ENCODE data around the gene NID1.

Gene NID1

DNA sequence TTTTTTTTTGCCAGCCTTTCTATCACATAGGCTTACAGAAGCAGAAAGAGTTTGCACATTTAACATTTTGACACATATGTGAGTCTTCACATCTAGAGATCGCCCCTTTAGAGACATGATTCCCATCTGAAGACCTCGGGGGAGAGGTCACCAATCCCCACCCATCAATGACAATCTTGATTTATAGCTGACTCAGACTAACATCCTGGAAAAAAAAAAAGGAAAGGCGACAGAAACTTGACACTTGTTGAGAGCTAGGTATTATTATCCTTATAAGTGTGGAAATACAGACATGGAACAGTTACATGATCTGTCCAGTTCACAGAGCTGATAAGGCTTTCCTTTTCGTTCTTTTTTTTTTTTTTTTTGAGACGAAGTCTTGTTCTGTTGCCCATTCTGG, 28.0 kb upstream of the NID1 start:
- no peaks in the 10 kb centered on the region for H3K9me3 ChIP-seq (replicated peaks; ENCODE audit: insufficient read depth, low read length)
- H3K9me2 ChIP-seq (replicated peaks; ENCODE audit: insufficient read depth, low read length), result no peaks in the 10 kb centered on the region
- H3K79me2 ChIP-seq (ENCODE audit: low read length), result no peaks in the 10 kb centered on the region
- H3K27me3 ChIP-seq (replicated peaks; ENCODE audit: insufficient read depth, low read length), result no peaks in the 10 kb centered on the region
- no peaks in the 10 kb centered on the region for H4K20me1 ChIP-seq (ENCODE audit: insufficient read depth, low read length)
- H3K4me2 ChIP-seq (ENCODE audit: low read depth, low read length), result no peak overlapping the region
- no peaks in the 10 kb centered on the region for H3K4me1 ChIP-seq (ENCODE audit: low read length)
- DNase-seq, result no peak
- H3K36me3 ChIP-seq (replicated peaks; ENCODE audit: insufficient read depth, low read length), result no peaks in the 10 kb centered on the region
- H2AFZ ChIP-seq (ENCODE audit: low read length), result no peak overlapping the region
- H3K9ac ChIP-seq (ENCODE audit: low read length), result no peak overlapping the region
- no peak overlapping the region for H3K27ac ChIP-seq (ENCODE audit: low read length)
- no peak overlapping the region for H3K4me3 ChIP-seq (ENCODE audit: low read length)
- H3F3A ChIP-seq (ENCODE audit: insufficient read depth, low read length), result no peaks in the 10 kb centered on the region
- TF ChIP-seq EZH2phosphoT487 (IDR thresholded peaks at IDR 0.05; ENCODE audit: low read length) (no peak), EZH2 (optimal IDR thresholded peaks at IDR 0.05; ENCODE audit: low read depth, low read length) (no peak)
- TF ChIP-seq, protein P1, sequence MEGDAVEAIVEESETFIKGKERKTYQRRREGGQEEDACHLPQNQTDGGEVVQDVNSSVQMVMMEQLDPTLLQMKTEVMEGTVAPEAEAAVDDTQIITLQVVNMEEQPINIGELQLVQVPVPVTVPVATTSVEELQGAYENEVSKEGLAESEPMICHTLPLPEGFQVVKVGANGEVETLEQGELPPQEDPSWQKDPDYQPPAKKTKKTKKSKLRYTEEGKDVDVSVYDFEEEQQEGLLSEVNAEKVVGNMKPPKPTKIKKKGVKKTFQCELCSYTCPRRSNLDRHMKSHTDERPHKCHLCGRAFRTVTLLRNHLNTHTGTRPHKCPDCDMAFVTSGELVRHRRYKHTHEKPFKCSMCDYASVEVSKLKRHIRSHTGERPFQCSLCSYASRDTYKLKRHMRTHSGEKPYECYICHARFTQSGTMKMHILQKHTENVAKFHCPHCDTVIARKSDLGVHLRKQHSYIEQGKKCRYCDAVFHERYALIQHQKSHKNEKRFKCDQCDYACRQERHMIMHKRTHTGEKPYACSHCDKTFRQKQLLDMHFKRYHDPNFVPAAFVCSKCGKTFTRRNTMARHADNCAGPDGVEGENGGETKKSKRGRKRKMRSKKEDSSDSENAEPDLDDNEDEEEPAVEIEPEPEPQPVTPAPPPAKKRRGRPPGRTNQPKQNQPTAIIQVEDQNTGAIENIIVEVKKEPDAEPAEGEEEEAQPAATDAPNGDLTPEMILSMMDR (IDR thresholded peaks at IDR 0.05; ENCODE audit: low read length), result no peak

DNA sequence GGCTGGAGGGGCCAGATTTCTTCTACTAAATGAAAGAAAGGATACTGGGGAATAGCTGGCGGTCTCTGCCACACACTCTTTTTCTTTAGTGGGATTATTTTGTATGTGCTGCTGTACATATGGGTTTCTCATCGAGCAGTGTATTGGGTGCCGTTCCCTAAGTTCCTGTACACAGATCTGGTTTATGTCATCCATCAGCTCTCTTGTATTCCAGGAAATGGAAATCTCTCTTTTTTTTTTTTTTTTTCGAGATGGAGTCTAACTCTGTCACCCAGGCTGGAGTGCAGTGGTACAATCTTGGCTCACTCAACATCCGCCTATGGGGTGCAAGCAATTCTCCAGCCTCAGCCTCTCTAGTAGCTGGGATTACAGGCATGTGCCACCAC, 27.0 kb upstream of the NID1 start:
- no peak overlapping the region for H3K4me3 ChIP-seq (ENCODE audit: low read length)
- H3K9ac ChIP-seq (ENCODE audit: low read length), result no peak overlapping the region
- DNase-seq, result no peak
- no peaks in the 10 kb centered on the region for H3K9me3 ChIP-seq (replicated peaks; ENCODE audit: insufficient read depth, low read length)
- H3K27me3 ChIP-seq (replicated peaks; ENCODE audit: insufficient read depth, low read length), result no peaks in the 10 kb centered on the region
- no peaks in the 10 kb centered on the region for H3F3A ChIP-seq (ENCODE audit: insufficient read depth, low read length)
- no peaks in the 10 kb centered on the region for H3K4me1 ChIP-seq (ENCODE audit: low read length)
- no peak overlapping the region for H3K27ac ChIP-seq (ENCODE audit: low read length)
- no peaks in the 10 kb centered on the region for H4K20me1 ChIP-seq (ENCODE audit: insufficient read depth, low read length)
- TF ChIP-seq EZH2phosphoT487 (IDR thresholded peaks at IDR 0.05; ENCODE audit: low read length) (no peak), EZH2 (optimal IDR thresholded peaks at IDR 0.05; ENCODE audit: low read depth, low read length) (no peak)
- TF ChIP-seq, protein P1 (IDR thresholded peaks at IDR 0.05; ENCODE audit: low read length), result no peak
- no peaks in the 10 kb centered on the region for H3K36me3 ChIP-seq (replicated peaks; ENCODE audit: insufficient read depth, low read length)
- no peak overlapping the region for H2AFZ ChIP-seq (ENCODE audit: low read length)
- H3K4me2 ChIP-seq (ENCODE audit: low read depth, low read length), result no peak overlapping the region
- no peaks in the 10 kb centered on the region for H3K9me2 ChIP-seq (replicated peaks; ENCODE audit: insufficient read depth, low read length)
- no peaks in the 10 kb centered on the region for H3K79me2 ChIP-seq (ENCODE audit: low read length)

DNA sequence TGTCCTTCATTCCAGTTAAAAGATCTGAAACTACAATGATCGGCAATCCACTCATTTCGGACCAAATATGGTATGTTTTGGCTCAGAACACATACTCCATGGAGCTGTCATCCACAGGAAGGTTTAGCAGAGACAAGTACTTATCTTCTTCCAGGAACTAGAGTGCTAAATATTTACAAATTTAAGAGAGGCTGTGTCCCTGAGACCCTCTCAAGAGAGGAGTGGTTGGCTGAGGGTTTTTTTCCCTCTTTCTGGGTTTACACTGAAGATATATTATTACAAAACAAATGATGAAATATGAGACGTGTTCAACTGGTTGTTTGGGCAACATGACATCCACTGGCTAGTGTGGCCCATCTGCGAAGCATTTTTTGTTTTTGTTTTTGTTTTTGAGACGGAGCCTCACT, 25.9 kb upstream of the NID1 start:
- no peak overlapping the region for H2AFZ ChIP-seq (ENCODE audit: low read length)
- H4K20me1 ChIP-seq (ENCODE audit: insufficient read depth, low read length), result no peaks in the 10 kb centered on the region
- no peak overlapping the region for H3K27ac ChIP-seq (ENCODE audit: low read length)
- no peaks in the 10 kb centered on the region for H3K4me1 ChIP-seq (ENCODE audit: low read length)
- no peaks in the 10 kb centered on the region for H3K79me2 ChIP-seq (ENCODE audit: low read length)
- DNase-seq, result no peak
- H3K9me3 ChIP-seq (replicated peaks; ENCODE audit: insufficient read depth, low read length), result no peaks in the 10 kb centered on the region
- no peaks in the 10 kb centered on the region for H3K27me3 ChIP-seq (replicated peaks; ENCODE audit: insufficient read depth, low read length)
- H3K9me2 ChIP-seq (replicated peaks; ENCODE audit: insufficient read depth, low read length), result no peaks in the 10 kb centered on the region
- no peak overlapping the region for H3K4me3 ChIP-seq (ENCODE audit: low read length)
- no peaks in the 10 kb centered on the region for H3K36me3 ChIP-seq (replicated peaks; ENCODE audit: insufficient read depth, low read length)
- no peaks in the 10 kb centered on the region for H3F3A ChIP-seq (ENCODE audit: insufficient read depth, low read length)
- H3K9ac ChIP-seq (ENCODE audit: low read length), result no peak overlapping the region
- TF ChIP-seq, protein P1 (IDR thresholded peaks at IDR 0.05; ENCODE audit: low read length), result no peak
- TF ChIP-seq EZH2phosphoT487 (IDR thresholded peaks at IDR 0.05; ENCODE audit: low read length) (no peak), EZH2 (optimal IDR thresholded peaks at IDR 0.05; ENCODE audit: low read depth, low read length) (no peak)
- no peak overlapping the region for H3K4me2 ChIP-seq (ENCODE audit: low read depth, low read length)
